ENCODE measurements around the gene ZNF367.

The ZNF367 gene

DNA sequence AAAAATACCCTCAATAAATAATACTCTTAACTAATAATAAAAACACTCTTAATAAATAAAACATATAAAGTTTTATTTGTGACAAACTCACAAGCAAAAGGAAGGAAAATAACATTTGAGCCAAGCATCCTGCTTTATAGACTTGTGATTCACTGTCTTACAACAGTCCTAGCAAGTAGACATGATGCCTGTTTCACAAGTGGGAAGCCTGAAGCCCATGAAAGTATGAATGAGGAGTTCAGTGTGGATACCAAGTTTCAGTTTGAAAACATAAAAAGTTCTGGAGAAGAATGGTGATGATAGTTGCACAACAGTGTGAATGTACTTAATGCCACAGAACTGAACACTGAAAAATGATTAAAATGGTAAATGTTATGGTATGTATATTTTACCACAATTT, 42.7 kb upstream of the ZNF367 start:
- Histone ChIP-seq H3K4me3 (ENCODE audit: low read depth, low read length) (no peak overlapping the region), H2AFZ (no peak overlapping the region), H3K36me3 (ENCODE audit: control insufficient read depth, insufficient read depth, low read length) (no peaks in the 10 kb centered on the region), H3K4me1 (peaks cover 4% of the 10 kb centered on the region), H3K4me2 (ENCODE audit: low read length) (no peak overlapping the region), H3K27me3 (ENCODE audit: control insufficient read depth, insufficient read depth, low read length) (no peaks in the 10 kb centered on the region), H3K79me2 (no peaks in the 10 kb centered on the region), H3K9me3 (ENCODE audit: control insufficient read depth, low read length) (no peaks in the 10 kb centered on the region), H3K27ac (no peak overlapping the region), H3K9ac (no peak overlapping the region)
- TF ChIP-seq, protein P1, sequence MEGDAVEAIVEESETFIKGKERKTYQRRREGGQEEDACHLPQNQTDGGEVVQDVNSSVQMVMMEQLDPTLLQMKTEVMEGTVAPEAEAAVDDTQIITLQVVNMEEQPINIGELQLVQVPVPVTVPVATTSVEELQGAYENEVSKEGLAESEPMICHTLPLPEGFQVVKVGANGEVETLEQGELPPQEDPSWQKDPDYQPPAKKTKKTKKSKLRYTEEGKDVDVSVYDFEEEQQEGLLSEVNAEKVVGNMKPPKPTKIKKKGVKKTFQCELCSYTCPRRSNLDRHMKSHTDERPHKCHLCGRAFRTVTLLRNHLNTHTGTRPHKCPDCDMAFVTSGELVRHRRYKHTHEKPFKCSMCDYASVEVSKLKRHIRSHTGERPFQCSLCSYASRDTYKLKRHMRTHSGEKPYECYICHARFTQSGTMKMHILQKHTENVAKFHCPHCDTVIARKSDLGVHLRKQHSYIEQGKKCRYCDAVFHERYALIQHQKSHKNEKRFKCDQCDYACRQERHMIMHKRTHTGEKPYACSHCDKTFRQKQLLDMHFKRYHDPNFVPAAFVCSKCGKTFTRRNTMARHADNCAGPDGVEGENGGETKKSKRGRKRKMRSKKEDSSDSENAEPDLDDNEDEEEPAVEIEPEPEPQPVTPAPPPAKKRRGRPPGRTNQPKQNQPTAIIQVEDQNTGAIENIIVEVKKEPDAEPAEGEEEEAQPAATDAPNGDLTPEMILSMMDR (IDR thresholded peaks at IDR 0.05), result no peak

DNA sequence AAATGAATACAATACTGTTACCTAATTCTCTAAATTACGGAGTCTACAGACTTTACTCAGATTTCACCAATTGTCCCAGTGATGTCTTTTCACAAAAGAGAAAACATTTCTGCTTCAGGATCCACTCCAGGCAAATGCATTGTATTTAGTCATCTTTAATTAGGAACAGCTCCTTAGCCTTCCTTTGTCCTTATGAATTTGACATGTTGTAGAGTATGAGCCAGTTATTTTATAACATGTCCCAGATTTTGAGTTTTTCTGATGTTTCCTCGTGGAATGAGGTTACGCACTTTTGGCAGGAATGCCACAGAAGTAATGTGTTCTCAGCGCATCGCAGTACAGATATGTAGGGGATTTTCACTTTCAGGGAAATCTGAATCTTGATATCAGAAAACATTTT, 42.3 kb upstream of the ZNF367 start:
- Histone ChIP-seq H2AFZ (no peak overlapping the region), H3K9me3 (ENCODE audit: control insufficient read depth, low read length) (no peaks in the 10 kb centered on the region), H3K4me1 (peaks cover 4% of the 10 kb centered on the region), H3K36me3 (ENCODE audit: control insufficient read depth, insufficient read depth, low read length) (no peaks in the 10 kb centered on the region), H3K79me2 (no peaks in the 10 kb centered on the region), H3K4me3 (ENCODE audit: low read depth, low read length) (no peak overlapping the region), H3K9ac (no peak overlapping the region), H3K27me3 (ENCODE audit: control insufficient read depth, insufficient read depth, low read length) (no peaks in the 10 kb centered on the region), H3K4me2 (ENCODE audit: low read length) (no peak overlapping the region), H3K27ac (no peak overlapping the region)
- TF ChIP-seq, protein P1 (IDR thresholded peaks at IDR 0.05), result no peak

DNA sequence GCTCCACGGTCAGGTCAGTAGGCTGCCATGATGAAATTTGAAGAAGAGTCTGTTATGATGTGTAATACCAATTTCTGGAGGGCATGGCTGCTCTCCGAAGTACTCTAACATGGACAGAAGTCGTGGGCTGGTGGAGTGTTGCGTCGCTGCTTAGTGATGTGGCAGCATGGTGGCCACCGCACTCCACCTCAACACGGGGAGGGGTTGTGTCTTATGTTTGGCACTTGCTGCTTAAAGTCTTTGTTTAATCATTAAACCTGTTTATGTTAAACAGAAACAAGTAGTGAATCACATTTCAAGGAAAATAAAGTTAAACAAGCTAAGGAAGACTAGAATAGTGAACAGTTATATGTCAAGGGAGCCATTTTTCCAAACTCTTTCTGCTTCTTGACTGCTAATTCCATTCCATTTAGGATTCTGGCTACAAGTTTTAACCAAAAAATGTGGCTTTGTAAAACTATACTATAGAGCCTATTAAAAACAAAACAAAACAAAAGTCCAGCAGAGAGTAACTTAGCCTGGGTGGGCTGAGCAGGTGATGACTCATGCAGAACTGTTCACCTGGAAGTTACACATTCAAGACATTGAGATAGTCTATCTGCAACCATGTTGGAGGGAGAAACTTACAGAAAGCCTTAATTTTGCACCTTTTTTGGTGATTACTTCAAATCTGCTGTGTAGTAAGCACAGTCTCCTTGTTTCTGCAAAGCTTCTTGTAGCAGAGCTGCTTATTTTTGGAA, 41.3 kb upstream of the ZNF367 start:
- H3K4me2 ChIP-seq (ENCODE audit: low read length), result no peak overlapping the region
- no peaks in the 10 kb centered on the region for H3K27me3 ChIP-seq (ENCODE audit: control insufficient read depth, insufficient read depth, low read length)
- no peaks in the 10 kb centered on the region for H3K79me2 ChIP-seq
- H3K36me3 ChIP-seq (ENCODE audit: control insufficient read depth, insufficient read depth, low read length), result no peaks in the 10 kb centered on the region
- no peak overlapping the region for H3K9ac ChIP-seq
- H2AFZ ChIP-seq, result no peak overlapping the region
- H3K4me1 ChIP-seq, result peaks cover 4% of the 10 kb centered on the region
- no peak overlapping the region for H3K27ac ChIP-seq
- H3K4me3 ChIP-seq (ENCODE audit: low read depth, low read length), result no peak overlapping the region
- H3K9me3 ChIP-seq (ENCODE audit: control insufficient read depth, low read length), result no peaks in the 10 kb centered on the region
- TF ChIP-seq, protein P1 (IDR thresholded peaks at IDR 0.05), result no peak

DNA sequence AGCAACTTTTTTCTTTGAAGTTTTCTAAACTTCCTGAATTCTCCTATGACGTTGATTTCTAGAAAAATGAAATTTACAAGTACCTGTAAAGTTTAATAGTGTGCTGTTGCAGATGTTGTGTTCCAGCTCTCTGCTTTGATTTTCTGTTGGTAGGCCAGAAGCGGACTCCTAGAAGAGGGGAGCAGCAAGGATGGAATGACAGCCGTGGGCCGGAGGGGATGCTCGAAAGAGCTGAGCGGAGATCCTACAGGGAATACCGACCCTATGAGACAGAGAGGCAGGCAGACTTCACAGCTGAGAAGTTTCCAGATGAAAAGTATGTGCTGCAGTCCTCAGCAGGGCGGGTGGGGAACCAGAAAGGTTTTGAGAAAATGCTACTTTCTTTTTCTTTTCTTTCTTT, 40.1 kb upstream of the ZNF367 start:
- Histone ChIP-seq H3K9ac (no peak overlapping the region), H3K4me1 (no peaks in the 10 kb centered on the region), H3K36me3 (ENCODE audit: control insufficient read depth, insufficient read depth, low read length) (no peaks in the 10 kb centered on the region), H3K9me3 (ENCODE audit: control insufficient read depth, low read length) (no peaks in the 10 kb centered on the region), H3K27me3 (ENCODE audit: control insufficient read depth, insufficient read depth, low read length) (no peaks in the 10 kb centered on the region), H3K4me3 (ENCODE audit: low read depth, low read length) (no peak overlapping the region), H3K79me2 (no peaks in the 10 kb centered on the region), H3K4me2 (ENCODE audit: low read length) (no peak overlapping the region), H2AFZ (no peak overlapping the region), H3K27ac (no peak overlapping the region)
- TF ChIP-seq, protein P1 (IDR thresholded peaks at IDR 0.05), result no peak

DNA sequence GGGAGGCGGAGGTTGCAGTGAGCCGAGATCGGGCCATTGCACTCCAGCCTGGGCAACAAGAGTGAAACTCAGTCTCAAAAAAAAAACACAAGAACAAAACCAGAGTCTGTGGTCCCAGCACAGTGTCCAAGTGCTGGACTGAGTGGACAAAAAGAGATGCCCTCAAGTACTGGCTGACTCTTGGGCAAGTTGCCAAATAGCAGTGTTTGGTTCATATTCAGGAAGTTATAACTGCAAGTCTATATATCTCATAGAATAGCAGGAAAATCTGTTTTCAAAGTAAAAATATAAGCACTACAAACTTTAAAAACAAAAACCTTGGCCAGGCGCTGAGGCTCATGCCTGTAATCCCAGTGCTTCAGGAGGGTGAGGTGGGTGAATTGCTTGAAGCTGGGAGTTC, 39.1 kb upstream of the ZNF367 start:
- H3K79me2 ChIP-seq, result no peaks in the 10 kb centered on the region
- no peak overlapping the region for H3K4me3 ChIP-seq (ENCODE audit: low read depth, low read length)
- no peak overlapping the region for H2AFZ ChIP-seq
- no peaks in the 10 kb centered on the region for H3K9me3 ChIP-seq (ENCODE audit: control insufficient read depth, low read length)
- no peak overlapping the region for H3K4me2 ChIP-seq (ENCODE audit: low read length)
- H3K27me3 ChIP-seq (ENCODE audit: control insufficient read depth, insufficient read depth, low read length), result no peaks in the 10 kb centered on the region
- TF ChIP-seq, protein P1 (IDR thresholded peaks at IDR 0.05), result no peak
- H3K36me3 ChIP-seq (ENCODE audit: control insufficient read depth, insufficient read depth, low read length), result no peaks in the 10 kb centered on the region
- no peaks in the 10 kb centered on the region for H3K4me1 ChIP-seq
- H3K27ac ChIP-seq, result no peak overlapping the region
- H3K9ac ChIP-seq, result no peak overlapping the region

All from parathyroid adenoma (tissue), 2 donors.